Colon (tissue), 2 donors: Measurements from ENCODE around the gene RALY.
"Not testable (repeated sequence)": the region's sequence is repeated elsewhere in the genome, so short reads cannot be mapped to it uniquely, and the experiment has no call there.

Source experiments
- FAIRE-seq: peaks from 2 replicates; lab custom pipeline; 2012; peaks lifted over from hg19 to GRCh38; lab: Jason Lieb, UNC
- donor health status: control.
- donor health status: control.

The RALY gene

GRCh38 chr20:34109442-34109841 is 115.7 kb downstream of the RALY start:
- no peak for FAIRE-seq

DNA sequence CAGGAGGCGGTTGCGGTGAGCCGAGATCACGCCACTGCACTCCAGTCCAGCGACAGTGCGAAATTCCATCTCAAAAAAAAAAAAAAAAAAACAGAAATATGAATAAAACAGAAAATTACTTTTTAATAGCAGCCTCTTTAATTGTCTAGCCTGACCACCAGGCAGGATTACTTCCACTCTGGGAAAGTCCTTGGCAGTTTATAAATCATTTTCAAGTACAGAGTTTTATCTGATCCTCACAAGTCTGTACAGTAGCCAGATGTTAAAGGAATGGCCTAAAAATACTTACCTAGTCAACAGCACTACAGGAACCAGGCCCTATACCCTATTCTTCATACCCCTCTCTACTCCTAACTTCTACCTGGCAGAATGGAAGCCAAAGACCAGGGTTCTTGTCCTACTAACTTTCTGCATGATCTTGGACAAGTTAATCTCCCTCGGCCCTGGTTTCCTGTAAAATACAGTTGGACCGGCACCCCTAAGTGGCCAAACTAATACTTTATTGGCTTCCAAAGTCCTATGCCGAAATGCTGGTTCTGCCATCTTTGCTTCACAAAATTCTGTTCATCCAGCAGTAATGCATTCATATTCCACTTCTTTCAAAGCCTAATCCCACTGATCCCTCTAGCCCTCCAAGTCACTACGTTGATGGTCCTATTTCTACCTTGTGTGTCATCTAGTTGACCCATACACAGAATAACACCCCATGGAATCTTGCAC is 116.5 kb downstream of the RALY start:
- no peak for FAIRE-seq

DNA sequence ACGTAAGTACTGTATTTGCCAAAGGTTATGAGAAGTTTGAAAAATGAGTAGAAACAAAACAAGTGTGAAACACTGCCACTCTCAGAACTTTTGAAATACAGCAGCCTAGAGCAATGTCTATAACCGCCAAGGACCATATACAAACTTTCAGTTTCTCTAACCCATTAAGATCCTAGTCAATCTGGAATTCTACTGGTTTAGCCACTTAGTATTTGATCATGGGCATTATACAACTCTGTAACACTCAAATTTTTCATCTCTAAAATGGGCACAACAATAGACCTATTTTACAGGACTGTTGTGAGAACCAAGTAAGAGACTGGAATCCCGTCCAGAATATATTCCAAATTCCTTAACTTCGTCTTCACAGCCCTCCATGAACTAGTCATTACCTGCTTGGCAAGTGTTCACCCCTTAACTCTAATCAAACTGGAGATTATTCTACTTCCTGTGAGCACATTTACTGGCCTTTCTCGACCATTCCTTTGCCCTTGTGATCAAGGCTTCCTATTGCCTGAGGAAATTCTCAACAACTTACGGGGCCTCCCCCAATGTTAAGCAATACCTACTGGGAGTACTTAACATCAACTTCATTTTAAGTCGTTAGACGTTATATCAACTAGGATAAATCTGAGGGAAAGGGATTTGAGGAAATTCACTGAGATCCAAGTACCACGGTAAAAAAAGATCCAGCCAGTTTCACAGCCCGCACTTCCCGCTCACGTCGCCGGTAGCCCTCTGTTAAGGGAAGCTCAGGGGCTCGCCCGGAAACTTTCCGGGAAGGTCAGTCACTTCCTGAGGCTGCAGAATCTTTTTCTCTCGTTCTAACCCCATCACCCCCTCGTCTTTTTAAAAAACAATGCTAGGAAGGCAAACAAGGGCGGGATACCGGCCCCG is 117.3 kb downstream of the RALY start:
- no peak for FAIRE-seq

DNA sequence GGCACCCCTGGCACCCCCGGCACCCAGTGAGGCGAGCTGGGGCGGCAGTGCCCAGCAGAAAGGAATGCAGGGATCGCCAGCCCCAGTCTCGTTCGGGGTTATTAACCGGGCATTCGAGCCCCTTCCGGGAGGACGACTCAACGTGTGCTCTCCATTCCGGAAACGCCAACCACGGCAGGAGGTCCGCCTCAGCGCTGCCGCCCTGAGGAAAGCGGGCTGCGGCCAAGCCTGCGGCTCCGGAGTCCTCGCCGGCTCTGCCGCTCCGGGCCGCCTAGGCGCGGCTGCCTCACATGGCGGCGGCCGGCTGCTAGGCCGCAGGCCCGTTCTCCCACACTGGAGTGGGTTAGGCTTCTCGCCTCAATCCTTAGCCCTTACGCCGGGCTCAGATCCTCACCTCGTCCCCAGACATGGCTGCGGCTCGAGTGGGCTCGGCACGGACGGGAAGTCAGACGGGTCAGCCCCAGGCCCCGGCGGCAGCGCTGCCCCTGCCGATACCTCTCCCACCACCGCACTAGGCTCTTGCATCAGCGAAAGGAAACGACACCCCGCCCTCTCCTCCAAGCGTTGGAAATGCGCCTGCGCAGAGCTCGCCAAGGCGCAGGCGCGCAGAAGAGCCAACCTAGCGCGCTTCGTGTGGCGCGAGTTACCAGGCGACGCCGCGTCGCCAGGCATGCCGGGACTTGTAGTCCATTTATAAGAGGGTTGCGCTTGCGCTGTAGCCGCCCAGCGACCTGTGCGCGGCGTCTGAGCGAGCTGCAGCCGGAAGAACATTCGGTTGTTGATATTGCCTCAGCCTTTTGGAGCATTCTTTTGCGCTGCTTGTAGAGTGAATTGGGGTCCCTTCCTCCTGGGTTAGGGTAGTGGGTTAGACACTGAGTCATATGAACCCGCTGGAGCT is 118.2 kb downstream of the RALY start, which contains the start of gene EIF2S2:
Gene EIF2S2 (minus strand): TSS at position 542 of the 898 bp plus-strand sequence. CDS start 133 bp downstream, at position 409.
- no peak for FAIRE-seq

DNA sequence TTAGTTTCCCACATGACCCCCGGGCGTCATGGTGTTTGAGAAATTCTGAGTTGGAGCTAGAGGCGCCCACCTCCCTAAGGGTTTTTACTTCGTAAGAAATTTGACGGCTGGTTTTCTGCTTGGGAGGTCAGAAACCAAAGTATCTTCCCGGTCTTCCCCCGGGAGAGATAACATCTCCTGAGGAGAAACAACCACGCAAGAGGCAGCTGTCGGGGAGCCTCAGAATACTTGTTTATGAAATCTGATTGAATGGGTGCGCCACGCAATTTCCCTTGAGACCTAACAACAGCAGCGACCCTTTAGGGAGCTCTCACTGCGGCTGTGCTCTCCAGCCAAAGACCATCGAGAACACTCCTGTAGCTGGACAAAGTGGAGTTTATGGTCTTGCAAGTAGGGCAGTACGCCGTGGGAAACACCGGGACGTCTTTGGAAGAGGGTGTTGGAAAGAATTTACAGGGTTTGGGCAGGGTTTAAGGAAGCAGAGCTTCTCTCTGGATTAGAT is 118.9 kb downstream of the RALY start:
- no peak for FAIRE-seq

GRCh38 chr20:34114809-34115208 is 121.1 kb downstream of the RALY start:
- no peak for FAIRE-seq

GRCh38 chr20:34115232-34115631 is 121.5 kb downstream of the RALY start:
- FAIRE-seq = no peak

DNA sequence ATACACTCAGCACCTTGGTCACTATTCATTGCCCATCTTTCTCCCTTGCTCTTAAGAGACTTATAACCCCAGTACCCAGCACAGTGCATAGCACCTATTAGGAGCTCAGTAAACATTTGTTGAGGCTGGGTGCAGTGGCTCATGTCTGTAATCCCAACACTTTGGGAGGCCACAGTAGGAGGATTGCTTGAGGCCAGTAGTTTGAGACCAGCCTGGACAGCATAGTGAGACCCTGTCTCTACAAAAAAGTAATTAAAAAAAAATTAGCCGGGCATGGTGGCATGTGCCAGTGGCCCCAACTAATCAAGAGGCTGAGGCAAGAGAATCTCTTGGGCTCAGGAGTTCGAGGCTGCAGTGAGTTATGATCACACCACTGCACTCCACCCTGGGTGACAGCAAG is 126.5 kb downstream of the RALY start:
- no peak for FAIRE-seq

DNA sequence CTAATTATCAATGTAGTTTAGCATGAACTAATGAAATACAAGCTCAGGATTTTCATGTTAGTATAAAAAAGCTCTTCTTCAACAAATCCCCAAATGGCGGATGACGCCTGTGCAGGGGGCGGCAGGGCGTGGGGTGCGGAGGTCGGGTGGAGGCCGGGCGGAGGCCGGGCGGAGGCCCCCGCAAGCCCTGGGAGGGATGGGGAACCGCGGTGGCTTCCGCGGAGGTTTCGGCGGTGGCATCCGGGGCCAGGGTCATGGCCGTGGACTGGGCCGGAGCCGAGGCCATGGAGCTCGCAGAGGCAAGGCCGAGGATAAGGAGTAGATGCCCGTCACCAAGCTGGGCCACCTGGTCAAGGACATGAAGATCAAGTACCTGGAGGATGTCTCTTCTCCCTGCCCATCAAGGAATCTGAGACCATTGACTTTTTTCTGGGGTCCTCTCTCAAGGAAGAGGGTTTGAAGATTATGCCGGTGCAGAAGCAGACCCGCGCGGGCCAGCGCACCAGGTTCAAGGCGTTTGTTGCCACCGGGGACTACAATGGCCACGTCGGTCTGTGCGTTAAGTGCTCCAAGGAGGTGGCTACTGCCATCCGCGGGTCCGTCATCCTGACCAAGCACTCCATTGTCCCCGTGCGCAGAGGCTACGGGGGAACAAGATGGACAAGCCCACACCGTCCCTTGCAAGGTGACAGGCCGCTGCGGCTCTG is 128.7 kb downstream of the RALY start:
- FAIRE-seq = no peak

DNA sequence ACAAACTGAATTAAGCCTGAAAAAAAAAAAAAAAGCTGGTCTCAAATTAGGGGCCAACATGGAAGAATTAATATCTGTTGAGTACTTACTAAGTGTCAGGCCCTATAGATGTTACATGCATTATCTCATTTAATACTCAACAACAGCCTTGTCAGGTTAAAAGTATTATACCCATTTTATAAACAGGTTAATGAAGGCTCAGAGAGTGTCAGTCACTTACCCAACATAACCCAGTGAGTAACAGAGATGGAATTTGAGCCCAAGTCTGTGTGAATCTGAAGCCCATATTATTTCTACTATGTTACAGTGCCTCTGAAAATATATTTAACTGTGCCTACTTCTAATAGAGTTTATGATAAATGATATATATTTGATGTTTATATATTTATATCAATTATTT is 129.6 kb downstream of the RALY start:
- no peak for FAIRE-seq

DNA sequence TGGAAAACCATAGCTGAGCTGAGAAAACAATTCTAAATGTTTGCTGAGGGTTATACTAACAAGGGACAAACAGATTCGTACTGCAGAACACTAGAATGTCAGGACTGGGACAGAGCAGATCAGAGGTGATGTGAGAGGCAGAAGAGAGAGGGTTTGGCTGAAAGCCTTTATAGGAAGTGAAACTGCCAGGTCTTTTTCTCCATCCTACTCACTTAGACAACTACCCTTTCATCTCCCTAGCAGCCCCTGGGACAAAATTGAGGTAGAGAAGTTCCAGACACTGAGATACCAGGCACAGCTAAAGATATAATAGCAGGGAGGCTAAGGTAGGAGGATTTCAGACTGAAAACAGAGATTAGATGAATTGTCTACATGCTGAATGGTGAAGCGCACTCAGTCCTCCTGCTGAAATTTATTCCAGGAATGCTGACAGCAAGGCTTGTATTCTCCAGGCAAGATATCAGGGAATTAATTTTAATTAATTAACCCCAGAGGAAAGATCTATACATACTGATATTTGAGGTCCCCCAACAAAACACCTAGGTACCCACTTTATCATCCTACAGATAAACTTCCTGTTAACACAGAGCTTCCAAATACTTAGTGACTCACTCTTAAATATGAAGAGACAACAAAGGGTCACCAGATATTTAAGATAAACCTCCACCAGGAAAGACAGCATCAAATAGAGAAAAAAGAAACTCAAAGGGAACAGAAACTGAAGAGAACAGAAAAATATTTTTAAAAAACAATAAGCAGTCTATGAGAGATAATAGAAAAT is 130.9 kb downstream of the RALY start:
- FAIRE-seq = no peak

DNA sequence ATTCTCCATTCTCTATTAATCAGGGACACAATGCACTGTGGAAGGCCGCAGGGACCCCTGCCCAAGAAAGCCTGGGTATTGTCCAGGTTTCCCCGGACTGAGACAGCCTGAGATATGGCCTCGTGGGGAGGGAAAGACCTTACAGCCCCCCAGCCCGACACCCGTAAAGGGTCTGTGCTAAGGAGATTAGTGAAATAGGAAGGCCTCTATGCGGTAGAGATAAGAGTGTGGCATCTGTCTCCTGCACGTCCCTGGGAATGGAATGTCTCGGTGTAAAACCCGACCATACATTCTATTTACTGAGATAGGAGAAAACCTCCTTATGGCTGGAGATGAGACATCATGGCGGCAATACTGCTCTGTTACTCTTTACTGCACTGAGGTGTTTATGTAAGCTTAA is 134.1 kb downstream of the RALY start:
- FAIRE-seq = no peak

DNA sequence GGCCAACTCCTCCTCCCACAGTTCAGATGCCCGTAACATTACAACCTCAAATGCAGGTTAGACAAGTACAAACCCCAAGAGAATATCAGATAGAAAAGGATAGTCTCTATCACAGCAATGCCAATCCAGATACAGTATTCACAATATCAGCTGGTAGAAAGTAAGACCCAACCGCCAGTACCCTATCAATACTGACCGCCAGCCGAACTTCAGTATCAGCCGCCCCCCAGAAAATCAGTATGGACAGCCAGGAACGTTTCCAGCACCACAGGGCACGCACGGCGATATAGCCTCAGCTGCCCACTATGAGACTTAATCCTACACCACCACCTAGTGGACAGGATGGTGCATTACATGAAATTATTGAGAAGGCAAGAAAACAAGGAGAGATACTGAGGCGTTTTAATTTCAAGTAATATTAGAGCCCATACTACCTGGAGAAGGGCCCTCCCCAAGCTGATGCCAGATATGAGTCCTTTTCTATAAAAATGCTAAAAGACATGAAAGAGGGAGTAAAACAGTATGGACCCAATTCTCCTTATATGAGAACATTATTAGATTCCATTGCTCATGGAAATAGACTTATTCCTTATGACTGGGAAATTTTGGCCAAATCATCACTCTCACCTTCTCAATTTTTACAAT is 135.9 kb downstream of the RALY start:
- no peak for FAIRE-seq

DNA sequence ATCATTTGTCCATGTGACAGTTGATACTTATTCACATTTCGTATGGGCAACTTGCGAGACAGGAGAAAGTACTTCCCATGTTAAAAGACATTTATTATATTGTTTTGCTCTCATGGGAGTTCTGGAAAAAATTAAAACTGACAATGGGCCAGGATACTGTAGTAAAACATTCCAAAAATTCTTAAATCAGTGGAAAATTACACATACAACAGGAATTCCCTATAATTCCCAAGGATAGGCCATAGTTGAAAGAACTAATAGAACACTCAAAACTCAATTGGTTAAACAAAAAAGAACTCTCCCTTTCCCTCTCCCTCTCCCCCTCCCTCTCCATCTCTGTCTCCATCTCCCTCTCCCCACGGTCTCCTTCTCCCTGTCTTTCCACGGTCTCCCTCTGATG is 137.8 kb downstream of the RALY start:
- no peak for FAIRE-seq

GRCh38 chr20:34132491-34132890 is 138.8 kb downstream of the RALY start:
- not testable (repeated sequence) for FAIRE-seq

DNA sequence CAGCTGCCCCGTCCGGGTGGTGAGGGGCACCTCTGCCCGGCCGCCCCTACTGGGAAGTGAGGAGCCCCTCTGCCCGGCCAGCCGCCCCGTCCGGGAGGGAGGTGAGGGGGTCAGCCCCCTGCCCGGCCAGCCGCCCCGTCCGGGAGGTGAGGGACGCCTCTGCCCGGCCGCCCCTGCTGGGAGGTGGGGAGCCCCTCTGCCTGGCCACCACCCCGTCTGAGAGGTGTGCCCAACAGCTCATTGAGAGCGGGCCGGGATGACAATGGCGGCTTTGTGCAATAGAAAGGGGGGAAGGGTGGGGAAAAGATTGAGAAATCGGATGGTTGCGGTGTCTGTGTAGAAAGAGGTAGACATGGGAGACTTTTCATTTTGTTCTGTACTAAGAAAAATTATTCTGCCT is 139.2 kb downstream of the RALY start:
- not testable (repeated sequence) for FAIRE-seq

DNA sequence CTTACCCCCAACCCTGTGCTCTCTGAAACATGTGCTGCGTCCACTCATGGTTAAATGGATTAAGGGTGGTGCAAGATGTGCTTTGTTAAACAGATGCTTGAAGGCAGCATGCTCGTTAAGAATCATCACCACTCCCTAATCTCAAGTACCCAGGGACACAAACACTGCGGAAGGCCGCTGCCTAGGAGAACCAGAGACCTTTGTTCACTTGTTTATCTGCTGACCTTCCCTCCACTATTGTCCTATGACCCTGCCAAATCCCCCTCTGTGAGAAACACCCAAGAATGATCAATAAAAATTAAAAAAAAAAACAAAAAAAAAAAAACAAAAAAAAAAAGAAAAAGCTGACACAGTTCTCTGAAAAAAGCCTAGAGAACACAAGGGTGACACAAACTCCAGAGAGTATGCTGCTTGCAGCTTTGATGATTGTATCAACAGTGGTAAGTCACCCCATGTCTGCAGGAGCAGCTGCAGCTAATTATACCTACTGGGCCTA is 139.7 kb downstream of the RALY start:
- FAIRE-seq = not testable (repeated sequence)
